Hematopoietic multipotent progenitor cell treated with erythropoietin and hydrocortisone succinate and interleukin-3 and kit ligand, for 6 days (in vitro differentiated cells): ENCODE results near the gene VSIR.

ENCODE experiments used
- DNase-seq: peaks from one replicate; pipeline ENCODE4 v3.0.0-alpha.2; 2015

VSIR gene

GRCh38 chr10:71746344-71747037 lies 26.8 kb downstream of the VSIR start:
- DNase-seq, result peak; percentile 97

- no peak for DNase-seq
Measured at GRCh38 chr10:71745664-71746250, 27.6 kb downstream of the VSIR start.

- DNase-seq, result no peak
Measured at GRCh38 chr10:71744897-71745663, 28.2 kb downstream of the VSIR start.

GRCh38 chr10:71743866-71744265 lies 29.5 kb downstream of the VSIR start:
- peak; percentile 34 for DNase-seq

DNA sequence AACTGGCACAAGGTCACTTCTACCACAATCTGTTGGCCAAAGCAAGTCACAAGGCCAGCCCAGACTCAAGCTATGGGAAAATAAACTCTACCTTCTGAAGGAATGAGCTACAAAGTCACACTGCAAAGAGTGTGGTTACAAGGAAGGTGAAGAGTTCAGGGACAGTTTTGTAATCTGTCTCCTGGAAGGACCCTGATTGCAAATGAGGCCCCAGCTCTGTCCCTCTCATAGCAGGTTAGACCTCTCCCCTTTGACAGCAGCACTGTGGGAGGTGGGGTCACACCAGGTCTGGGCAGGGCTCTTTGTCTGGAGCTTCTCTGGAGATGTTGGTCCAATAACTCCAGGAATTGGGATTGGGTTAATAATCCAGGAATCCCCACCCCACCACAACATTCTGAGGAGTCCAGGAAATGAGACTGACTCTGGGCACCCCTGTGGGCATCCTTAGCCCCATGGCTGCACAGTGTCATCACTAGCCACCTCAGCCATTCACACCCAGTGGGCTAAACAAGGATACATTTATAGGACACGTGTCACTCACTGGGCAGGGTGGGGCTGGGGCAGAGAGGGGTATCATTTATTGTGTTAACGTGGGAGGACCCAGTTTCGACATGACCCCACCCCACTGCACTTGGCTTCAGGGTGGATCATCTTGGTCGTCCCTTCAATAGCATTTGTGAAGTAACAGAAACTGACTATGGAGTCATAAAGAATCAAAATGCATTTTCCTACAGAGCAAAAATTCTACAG lies 30.1 kb downstream of the VSIR start:
- DNase-seq, result no peak

- DNase-seq, result no peak
Measured at GRCh38 chr10:71742301-71743088, 30.8 kb downstream of the VSIR start.

GRCh38 chr10:71741671-71742070 lies 31.6 kb downstream of the VSIR start:
- DNase-seq, result no peak

DNA sequence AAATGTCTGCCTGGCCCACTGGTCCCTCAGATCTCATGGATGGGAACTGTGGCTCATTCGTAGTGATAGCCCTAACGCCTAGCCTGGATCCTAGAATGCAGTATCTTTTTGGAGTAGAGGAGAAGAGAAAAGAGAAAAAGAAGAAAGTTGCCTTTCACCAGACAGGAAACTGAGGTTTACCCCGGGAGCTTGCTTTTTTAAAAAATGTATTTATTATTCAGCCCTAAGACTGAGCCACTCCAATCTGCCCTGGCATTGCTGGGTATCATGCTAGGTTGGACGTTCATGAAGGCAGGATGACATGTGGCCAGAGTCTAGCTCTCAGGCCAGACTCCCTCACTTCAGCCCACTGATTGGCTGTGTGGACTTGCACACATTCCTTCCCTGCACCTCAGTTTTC lies 32.3 kb downstream of the VSIR start:
- DNase-seq, result no peak

- DNase-seq, result peak; percentile 78
Measured at GRCh38 chr10:71740069-71740653, 33.2 kb downstream of the VSIR start.

DNA sequence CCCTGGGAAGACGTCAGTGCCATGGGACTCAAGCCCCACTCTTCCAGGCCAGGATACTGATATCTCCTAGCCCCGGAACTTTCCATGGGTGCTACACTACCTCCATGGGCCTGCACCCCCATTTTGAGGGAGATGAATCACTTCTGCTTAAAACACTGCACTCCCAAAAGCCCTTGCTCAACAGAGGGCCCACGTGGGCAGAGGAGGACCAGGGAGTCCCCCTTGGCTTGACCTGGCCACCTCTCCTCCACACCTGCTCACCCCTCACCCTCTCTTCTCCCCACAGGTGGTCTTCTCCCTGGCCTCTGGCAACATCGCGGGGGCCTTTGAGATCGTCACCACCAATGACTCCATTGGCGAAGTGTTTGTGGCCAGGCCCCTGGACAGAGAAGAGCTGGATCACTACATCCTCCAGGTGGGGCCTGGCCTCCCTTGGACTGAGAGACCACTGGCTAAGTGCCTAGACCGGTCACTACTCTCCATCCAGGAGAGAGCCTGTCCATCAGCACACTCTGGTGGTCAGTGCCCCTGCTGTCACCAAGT lies 33.9 kb downstream of the VSIR start:
- no peak for DNase-seq

DNA sequence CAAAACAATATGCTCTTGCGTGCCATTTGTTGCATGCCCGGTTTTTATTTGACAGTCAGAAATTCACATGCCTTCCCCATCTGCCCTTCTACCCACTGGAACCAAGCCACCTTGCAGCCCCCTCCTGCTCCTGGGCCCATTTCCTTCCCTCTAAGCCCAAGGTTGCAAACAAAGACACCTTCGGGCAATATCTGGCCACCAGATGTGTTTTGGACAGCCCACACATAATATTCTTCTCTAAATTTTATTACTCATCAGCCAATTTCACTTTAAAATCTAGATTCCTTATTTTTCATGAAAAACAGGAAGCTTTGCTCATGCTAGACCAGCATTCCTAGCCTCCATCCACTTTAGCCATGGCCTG lies 35.5 kb downstream of the VSIR start:
- no peak for DNase-seq

- no peak for DNase-seq
Measured at GRCh38 chr10:71737001-71737833, 36.1 kb downstream of the VSIR start.

DNA sequence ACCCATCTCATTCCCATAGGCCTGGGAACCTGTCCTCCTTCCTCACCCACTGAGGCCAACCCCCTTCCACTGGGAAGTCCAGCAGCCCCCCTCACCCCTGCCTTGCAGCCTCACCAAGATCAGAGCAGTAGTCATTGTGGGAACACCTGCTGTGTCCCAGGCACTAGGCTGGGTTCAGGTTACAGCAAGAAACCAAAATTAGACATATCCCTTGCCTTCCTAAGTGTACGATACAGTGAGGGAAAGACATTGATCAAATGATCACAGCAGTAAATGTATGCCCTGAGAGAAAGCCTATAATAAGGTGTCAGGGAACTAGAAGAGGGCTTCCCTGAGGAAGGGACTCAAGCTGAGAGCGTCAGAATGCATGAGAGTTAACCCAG lies 36.8 kb downstream of the VSIR start:
- no peak for DNase-seq

GRCh38 chr10:71735709-71736569 lies 37.4 kb downstream of the VSIR start:
- peak; percentile 69 for DNase-seq

DNA sequence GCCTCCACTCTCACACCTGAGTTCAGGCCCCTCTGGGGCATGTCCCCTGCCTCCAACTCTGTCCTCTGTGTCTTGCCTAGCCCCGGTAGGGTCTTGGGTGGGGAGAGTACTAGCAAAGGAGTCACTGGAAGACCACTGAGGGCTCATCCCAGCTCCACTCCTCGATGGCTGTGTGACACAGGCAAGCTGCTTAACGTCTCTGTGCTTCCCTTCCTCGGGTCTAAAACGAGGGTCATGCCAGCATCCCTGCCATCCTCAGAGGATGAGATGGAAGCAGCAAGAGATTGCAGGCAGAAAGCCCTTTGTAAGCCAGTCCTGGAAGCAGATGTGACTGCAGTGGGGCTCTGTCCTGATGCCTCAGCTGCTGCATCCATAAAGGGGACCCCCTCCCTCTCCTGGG lies 38.5 kb downstream of the VSIR start:
- no peak for DNase-seq

DNA sequence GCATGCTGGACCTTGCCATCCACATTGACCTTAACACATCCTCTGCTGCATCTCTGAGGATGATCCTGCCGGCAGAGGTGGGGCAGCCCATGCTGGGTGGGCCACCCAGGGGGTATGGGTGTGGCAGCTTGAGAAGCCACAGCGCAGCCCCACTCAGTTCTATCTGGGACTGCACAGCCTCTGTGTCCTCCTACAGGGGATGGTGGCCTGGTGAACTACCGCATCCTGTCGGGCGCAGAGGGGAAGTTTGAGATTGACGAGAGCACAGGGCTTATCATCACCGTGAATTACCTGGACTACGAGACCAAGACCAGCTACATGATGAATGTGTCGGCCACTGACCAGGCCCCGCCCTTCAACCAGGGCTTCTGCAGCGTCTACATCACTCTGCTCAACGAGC lies 41.5 kb downstream of the VSIR start:
- DNase-seq, result no peak

DNA sequence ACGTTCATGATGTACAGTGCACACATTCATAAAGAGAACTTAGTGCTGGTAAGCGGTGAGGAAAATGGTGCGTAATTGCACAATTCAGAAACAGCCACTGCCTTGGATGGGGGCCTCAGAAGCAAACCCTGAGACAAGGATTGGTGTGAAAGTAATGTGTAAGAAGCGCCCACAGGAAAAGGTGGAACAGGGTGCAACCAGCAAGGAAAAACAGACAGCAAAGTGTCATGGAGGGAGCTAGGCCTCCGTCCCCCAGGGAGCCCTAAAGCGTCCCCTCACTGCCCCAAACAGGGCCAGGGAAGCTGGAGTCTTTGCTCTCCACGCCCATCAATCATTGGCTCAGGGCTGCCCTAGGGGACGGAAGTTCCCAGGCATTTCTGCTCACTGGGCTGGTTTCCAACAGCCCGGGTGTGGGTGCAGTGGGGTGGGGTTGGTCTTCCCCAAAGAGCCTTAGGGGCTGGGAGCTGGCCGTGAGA lies 44.1 kb downstream of the VSIR start:
- DNase-seq, result peak; percentile 94

DNA sequence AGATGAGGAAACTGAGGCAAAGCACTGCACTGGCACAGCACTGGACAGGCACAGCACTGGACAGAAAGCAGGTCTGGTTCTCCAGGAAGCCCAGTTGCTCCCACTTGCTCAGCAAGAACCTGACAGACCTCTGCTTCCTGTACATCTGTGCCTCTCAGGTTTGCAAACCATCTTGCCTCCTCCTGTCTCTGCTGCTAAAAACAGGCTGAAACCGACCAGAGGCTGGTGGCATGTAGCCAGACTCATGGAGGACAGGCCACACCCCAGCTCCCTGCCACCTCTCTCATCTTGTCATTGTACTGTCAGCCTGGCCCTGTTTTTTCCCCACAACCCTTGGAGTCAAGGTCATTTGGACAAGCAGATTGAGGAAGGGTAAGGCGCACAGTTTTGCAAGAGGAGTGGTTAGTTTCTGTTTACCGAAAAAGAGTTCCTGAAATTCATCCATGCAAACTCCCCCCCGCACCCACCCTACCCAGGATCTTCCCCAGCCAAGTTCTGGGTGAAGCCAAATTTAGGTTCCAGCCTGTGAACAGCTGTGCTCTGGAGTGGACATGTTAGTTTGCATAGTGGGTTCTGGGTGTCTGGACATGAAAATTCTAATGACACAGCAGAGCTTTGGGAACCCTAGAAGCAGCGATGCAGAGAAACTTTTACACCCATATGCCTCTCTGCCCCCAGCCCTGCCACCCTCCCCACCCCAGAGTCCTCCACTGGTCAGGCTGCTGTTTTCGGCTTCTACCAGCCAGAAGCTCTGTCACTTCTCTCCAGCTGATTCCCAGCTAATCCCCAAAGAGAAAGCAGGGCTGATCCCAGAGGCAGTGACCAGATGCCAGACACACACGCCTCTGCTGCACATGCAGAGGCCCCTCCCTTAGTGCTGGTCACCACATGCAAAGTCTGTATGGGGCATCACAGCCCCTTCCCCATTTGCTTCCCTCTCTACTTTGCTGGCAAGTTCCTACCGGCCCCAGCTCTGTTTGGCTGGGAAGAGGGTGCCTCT lies 45.3 kb downstream of the VSIR start:
- DNase-seq, result peak; percentile 93
